Middle frontal gyrus (tissue), 1 donor: ENCODE results near the gene RRAGC.
"Not testable (repeated sequence)": the region's sequence is repeated elsewhere in the genome, so short reads cannot be mapped to it uniquely, and the experiment has no call there.

Experiments
- DNase-seq: peaks from one replicate; pipeline ENCODE4 v3.0.0-alpha.2; 2015; ENCODE audit warnings: low spot score; ENCODE audit errors: extremely low spot score

RRAGC gene

DNA sequence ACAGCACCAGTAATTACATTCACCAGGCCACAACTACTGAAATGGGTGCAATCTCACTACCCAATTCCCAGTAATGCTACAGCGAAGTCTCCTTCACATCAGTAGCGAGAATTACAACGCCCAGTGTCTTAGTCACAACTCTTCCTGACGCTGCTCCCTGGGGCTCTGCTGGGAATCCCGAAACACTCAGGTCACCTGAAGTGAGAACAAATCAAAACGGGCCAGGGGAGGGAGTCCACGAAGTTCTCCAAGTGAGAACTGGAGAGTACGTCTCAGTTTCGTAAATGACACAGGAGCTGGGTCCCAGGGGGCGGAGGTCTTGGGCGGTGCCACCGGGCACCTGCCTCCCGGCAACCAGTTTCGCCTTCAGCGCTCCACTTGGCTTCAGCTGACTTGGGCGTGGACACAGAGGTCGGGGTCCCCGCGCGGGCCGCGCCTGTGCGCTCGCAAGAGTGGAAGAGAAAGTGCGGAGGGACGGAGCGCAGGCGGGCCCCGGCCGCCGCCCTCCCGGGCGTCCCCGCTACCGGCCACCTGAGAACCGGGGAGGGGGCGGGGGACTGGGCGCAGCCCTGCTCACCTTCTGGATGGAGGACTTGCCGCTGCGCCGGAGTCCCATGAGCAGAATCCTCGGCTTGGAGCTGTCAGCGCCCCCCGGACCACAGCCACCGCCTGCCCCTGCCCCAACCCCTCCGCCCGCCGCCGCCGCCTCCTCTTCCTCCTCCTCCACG is 575 bp downstream of the RRAGC start:
- DNase-seq = no peak

DNA sequence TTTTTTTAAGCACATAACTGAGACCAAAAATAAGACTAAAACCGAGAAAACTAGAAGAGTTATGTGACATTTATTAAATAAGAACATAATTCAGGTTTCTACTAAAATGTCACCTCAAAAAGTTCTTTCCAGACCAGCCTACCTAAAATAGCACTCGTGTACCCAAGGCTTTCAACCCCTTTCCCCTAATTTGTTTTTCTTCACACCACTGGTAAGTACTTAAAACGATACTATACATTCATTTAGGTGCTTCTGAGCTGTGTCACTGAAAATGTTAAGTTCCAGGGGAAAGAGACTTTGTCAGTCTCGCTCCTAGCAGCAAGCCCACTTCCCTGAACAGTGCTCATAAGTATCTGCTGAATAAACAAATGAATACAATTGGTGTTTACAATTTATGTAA is 6.8 kb downstream of the RRAGC start:
- no peak for DNase-seq

DNA sequence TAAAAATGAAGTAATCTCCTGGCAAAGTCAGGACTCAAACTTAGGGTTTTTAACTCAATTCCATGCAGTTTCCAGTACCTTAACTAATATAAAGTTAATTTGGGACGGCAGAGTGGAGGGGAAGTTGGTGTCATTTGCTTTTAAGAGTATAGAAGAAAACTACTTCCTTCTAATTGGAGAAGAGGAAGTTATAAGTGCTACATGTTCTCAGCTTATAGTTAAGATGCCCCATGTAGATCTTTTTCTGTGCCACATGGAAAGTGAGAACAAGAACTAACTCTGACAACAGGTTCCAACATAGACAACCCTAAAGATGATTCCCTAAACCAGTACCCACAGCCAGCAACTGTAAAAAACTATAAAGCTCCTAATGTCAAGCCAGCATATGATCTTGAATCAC is 11.5 kb downstream of the RRAGC start:
- DNase-seq = no peak

DNA sequence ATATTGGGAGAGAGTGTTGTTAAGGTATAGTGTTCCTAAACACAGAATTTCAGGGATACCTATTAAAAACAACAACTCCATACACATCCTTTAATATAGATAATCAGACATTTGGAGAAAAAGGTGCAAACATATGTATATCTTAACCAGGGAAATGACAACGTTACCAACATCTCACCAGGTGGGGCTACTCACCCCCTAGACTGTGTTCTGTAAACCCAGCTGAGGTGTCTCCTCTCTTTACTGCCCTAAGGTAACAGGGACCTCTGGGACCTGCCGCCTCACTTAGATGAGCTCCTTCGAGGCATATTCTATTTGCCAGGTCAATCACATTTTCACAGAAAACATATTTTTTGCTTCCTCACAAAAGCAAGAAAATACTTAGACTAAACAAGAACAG is 13.4 kb downstream of the RRAGC start:
- no peak for DNase-seq

DNA sequence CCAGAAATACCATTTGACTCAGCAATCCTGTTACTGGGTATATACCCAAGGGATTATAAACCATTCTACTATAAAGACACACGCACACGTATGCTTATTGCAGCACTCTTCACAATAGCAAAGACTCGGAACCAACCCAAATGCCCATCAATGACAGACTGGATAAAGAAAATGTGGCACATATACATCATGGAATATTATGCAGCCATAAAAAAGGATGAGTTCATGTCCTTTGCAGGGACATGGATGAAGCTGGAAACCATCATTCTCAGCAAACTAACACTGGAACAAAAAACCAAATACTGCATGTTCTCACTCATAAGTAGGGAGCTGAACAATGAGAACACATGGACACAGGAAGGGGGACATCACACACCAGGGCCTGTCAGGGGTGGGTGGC is 14.5 kb downstream of the RRAGC start:
- DNase-seq = not testable (repeated sequence)

DNA sequence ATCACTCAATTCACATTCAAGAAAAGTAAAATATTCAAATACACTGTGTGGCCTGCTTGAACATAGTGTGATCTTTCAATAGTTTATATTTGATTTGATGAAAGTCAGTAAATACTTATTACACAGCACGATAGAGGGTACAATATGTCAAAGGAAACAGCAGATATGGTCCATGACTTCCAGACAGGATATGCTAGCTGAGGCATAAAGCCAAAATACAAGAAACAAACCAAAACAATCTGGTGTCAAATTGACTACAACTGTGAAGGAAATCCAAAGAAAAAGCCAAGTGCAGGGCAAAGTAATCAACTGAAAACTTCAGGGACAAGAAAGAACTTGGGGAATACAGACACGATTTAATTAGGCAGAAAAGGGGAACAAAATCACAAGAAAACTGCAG is 19.3 kb downstream of the RRAGC start:
- no peak for DNase-seq

DNA sequence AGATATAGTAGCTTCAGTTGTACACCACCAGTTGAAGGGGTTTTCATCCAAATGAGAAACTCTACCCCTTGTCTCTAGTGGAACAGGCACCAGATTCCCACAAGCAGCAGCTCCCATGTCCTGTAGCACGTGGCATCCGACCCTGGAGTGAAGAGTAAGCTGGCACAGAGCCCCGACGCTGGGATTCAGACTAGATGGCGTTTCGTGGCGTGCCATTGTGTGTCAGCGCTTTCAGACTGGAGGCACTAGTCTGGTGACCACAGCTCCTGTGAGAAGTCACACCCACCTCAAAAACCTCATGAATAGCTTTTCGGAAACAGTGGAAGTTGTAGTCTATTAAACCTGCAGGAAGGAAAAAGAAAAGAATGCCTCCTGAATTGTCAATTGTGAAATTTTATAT is 20.2 kb downstream of the RRAGC start:
- DNase-seq = no peak

DNA sequence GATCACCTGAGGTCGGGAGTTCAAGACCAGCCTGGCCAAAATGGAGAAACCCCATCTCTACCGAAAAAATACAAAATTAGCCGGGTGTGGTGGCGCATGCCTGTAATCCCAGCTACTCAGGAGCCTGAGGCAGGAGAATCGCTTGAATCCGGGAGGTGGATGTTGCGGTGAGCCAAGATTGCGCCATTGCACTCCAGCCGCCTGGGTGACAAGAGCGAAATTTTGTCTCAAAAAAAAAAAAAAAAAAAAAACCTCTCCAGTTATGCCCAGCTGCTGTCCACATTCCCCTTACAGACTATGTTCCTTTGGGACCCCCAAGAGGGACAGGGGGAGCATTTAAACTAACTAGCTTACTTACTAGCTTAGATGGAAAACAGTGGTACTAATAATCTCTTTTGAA is 23.3 kb downstream of the RRAGC start:
- DNase-seq = not testable (repeated sequence)

DNA sequence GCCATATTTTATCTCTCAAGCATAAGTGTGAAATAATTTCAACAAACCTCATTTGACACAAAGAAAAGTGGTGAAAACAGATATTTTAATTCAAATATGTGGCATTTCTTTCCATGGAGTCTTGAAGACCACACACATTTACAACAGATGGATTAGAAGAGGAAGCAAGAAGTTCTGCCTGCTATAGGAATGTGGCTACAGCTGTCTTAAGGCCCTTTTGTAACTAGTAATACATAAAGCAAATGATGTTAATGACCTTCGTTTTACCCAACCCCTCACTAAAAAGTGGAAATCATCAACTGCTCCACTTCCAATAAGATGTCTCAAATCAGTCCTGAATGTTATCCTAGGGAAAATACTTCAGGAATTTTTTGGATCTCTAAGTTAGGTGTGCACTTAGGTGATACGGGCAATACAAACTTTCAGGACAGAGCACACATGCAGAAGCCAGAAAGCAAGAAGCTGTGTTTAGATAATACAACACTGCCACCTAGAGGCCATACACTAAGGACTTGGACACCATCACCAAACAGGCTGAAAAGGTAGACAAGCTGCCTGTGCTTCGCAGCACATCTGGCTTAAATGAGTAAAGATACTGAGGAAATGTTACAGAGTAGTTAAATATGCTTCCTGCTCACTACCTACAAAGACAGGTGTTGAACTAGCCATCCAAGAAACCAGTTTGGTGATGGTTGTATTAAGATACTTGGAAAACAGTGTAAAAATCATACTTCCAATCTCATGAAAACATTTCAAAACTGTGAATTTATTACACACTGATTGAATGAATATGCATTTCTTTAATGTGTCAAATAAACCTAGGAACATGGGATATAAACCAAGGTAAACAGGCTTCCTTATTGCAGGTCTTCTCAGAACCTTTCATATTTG is 24.4 kb downstream of the RRAGC start:
- peak; percentile 49 for DNase-seq

DNA sequence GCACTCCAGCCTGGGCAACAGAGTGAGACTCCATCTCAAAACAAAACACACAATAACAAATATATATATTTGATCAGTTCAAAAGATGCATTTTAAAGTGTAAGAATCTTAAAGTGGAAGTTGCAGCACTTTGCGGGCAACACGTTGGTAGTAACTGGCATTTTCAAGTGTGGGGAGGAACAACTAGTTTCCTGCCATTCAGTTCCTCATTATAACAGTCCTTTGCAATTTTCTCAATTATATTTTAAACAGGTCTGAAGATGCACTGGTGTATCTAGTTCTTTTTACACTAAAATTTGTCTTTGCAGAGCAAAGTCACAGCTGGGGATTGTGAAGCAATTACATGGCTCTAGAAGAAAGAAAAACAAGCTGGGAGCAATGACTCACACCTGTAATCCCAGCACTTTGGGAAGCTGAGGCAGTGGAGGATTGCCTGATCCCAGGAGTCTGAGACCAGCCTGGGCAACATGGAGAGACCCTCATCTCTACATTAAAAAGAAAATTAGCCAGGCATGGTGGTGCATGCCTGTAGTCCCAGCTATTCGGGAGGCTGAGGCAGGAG is 25.3 kb downstream of the RRAGC start:
- DNase-seq = no peak

DNA sequence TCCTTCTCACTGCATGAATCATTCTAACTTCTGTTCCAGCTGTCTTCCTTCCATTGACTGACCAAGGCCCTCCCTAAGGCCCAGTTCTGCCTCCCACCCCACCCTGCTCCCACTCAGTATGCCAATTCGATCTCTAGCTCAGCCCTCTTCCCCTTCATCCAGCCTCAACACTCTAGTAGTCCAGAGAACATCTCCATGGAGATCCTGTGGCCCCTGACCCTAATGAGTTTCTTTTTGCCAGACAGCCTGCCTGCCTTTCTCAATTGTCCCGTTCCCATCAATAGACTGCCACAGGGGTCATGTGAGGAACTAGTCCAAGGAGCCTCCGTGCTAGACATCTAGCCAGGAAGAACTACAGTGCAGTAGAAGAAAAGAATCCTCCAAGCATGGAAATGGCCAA is 26.4 kb downstream of the RRAGC start:
- no peak for DNase-seq

DNA sequence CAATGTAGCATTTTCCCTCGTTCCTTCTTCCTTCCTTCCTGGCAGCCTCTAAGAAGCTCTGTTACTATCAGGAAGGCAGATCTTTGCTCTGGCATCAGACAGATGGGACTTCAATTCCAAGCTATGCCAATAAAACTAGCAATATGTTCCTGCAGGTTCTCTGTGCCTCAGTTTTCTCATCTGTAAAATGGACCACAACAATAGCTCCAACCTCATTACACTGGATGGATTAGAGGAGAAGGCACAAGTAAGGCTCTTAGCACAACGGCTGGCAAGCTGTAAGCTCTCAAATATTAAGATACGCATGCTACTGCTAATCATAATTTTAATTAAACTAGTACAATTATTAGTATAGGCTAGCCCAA is 27.2 kb downstream of the RRAGC start:
- no peak for DNase-seq

DNA sequence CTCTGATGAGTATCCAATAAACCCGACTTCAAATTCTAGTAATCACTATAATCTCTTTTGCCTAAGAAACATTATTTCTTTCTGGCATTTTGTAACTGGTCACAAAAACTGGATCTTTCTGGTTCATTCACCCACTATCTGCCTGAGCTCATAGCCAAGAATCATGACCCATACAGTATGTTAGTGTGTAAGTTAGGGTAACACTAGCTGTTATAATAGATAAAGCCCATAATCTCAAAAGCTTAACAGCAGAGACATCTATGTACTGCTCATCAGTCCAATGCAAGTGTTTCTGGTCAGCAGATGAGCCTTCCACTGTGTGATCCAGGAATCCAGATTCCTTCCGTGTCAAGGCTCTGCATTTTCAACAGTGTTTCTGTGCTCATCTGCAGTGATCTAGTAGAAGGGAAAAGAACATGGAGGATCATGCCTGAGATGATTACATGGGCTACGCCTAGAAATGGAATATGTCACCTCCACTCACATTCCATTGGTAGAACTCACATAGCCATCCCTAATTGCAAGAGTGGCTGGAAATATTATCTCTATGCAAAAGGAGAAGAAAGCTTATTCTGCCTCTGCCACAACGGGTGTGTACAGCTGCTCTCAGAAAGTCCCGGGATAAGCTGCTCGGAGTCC is 27.7 kb downstream of the RRAGC start:
- no peak for DNase-seq

DNA sequence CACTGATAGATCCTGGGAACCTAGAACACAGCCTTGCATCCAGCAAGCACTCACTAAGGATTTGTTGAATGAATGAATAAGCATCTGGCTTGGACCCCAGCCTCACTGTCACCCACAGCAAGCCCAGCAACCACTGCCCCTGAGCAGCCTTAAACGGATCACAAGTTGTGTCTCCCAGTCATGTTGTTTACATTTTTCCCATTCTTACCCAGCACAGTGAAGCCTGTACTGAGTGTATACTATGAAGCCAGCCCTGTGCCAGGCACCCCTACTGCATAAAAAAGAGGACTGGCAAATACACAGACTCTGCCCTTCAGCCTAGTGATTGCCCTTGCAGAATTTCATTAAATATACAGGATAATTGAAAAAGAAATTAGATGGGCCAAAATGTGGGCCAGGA is 30.2 kb downstream of the RRAGC start:
- no peak for DNase-seq

DNA sequence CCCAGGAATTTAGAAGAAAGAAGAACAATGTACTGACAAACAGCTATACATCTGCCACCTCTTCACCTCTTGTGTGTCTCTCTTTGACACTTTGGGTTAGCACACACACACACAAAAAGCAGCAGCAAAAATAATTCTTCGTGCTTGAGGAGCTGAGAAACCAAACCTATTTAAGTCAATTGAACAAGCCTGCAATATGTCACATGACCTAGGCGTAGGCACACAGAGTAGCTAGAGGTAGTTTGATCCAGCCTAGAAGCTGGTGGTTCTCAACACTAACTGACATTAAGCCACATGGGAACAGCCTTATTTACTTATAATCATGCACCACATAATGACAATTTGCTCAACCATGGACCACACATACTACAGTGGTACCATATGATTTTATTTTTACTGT is 32.3 kb downstream of the RRAGC start:
- DNase-seq = no peak

DNA sequence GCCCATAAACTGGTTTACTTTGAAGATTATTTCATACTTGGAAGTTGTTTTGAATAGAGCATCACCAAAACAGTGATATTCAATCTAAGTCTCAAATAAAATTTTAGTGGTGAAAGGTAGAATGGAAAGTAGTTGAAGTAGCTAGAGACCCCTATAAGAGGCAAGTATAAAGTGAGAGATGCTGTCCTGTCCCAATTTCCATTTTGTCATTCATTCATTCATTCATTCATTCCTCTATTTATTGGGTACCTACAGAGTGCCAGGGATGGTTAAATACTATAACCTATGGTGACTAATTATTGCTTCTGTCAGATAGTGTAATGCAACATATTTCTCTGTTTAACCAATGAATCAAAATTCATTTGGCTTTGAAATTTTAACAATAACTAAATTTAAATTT is 32.7 kb downstream of the RRAGC start:
- no peak for DNase-seq

DNA sequence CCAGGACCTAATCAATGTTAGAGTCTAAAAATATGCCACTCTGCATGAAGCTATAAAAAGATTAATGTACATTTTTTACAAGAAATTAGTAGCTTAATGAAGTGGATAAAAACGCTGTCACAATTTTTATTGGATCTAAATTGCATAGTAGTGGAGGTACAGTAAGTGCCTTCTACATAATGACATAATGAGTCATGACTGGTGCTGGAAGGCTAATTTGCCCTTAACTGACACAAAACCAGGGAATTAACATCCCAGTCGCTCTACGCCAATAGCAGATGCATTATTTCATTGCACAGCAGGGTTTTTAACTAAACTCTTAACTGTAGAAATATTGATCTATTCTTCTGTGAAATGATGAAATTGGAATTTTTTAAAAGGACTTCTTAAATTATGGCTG is 33.3 kb downstream of the RRAGC start:
- no peak for DNase-seq

DNA sequence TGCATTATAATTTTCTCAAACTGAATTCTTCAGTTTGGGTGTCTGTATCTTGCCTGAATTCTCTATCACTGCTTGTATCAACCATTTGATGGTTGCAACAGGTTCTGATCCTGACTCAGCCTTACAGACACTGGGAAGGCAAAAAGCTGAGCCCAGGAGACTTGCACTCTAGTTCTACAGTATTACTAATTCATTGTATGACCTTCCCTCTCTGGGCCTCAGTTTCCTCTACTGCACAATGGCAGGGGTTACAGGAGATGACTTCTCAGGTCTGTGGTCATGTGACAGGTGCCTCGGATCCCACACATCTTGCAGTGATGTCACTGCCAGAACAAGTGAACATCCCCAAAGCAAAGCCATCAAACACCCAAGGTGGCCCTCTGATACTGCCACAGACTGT is 38.7 kb downstream of the RRAGC start:
- no peak for DNase-seq

DNA sequence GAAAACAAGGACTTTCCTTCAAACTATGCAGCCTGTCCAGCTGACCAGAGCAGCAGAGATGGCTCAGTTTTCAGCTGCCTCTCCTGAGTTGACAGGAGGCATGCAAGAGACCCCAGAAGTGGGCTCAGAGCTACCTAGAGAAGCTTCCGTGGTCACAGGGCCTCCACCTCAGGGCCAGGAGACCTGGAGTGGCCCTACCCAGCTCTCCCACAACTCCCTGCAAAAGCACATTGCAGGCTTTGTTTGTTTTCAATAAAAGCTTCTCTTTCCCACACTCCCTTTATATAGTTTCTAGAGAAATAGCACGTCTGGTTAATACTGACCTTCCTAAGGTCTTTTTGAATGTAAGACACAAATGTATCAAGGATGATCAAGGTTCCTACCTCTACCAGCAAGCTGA is 40.1 kb downstream of the RRAGC start:
- DNase-seq = no peak

DNA sequence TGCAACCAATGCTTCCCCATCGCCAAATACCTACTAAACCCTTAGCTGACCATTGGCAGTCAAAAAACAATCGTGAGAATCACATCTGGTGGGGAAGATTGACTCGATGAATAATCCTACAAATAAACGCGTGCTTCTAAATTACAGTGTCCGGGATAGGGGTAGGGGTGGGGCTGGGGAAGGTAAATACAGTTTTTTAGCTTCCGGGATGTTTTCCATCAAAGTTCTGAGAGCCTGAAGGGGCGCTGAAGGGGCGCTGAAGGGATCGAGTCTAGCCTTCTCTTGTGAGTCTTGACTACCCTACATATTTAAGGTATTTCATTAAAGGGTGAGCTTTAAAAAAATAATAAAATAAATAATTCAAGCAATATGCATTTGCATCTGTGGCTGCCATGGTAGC is 40.5 kb downstream of the RRAGC start:
- no peak for DNase-seq

DNA sequence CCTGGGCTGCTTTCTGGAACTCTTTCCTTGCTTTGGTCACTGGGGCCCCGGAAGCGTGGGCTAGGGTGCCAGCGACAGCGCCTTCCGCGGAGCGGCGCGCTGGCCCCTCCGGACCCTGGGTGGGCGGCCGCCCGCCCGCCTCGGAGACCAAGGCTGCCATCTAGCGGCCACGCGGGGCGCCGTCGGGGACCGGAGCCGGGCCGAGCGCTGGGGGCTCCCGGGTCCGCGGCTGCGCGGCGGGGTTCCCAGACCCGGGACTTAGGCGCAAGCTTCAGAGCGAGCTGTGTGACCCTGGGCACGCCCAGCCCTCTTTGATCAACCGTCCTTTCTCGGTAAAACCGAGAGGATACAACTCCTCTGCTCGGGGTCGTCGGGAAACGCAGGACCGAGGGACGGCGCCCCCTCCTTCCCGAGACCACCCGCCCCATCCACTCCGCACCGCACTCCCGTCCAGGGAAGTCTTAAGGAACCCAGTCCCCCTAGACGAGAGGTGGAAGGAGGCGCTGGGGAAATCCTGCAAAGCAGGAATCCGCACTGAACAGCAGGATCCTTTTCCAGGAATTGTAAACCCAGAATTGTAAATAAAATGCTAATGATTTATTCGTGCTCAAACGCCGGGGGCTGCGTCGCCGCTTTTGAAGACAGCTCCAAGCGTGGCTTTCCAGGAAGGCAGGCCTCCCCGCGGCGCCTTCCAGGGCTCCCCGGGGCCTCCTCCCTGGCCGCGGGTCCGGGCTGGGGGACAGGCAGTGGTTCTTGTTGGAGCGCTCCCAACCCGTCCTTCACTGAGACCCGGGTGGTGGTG is 41.2 kb downstream of the RRAGC start:
- no peak for DNase-seq
